Central memory CD4-positive, alpha-beta T cell (primary cell): ENCODE measurements around the gene NFIB.

Source experiments
- DNase-seq: peaks from one replicate; pipeline ENCODE4 v3.0.0; 2022

NFIB gene

GRCh38 chr9:14210428-14210827, 103.5 kb downstream of the NFIB start:
- no peak for DNase-seq

- DNase-seq, result no peak
These were observed 104.3 kb downstream of the NFIB start for GRCh38 chr9:14209399-14210345.

- no peak for DNase-seq
These were observed 106.5 kb downstream of the NFIB start for GRCh38 chr9:14207352-14207995.

GRCh38 chr9:14205463-14205862, 108.5 kb downstream of the NFIB start:
- no peak for DNase-seq

GRCh38 chr9:14203356-14204056, 110.4 kb downstream of the NFIB start:
- DNase-seq, result no peak

- DNase-seq, result no peak
These were observed 115.0 kb downstream of the NFIB start for GRCh38 chr9:14198841-14199455.

- DNase-seq, result no peak
These were observed 115.7 kb downstream of the NFIB start for GRCh38 chr9:14198047-14198840.

GRCh38 chr9:14197325-14197858, 116.5 kb downstream of the NFIB start:
- DNase-seq, result no peak

- no peak for DNase-seq
These were observed 120.5 kb downstream of the NFIB start for GRCh38 chr9:14193328-14193990.

GRCh38 chr9:14192556-14192955, 121.4 kb downstream of the NFIB start:
- DNase-seq, result no peak

GRCh38 chr9:14191512-14191911, 122.4 kb downstream of the NFIB start:
- no peak for DNase-seq

- DNase-seq, result no peak
These were observed 123.7 kb downstream of the NFIB start for GRCh38 chr9:14190240-14190639.

- no peak for DNase-seq
These were observed 124.4 kb downstream of the NFIB start for GRCh38 chr9:14189578-14189977.

GRCh38 chr9:14189146-14189545, 124.8 kb downstream of the NFIB start:
- no peak for DNase-seq

- DNase-seq, result no peak
These were observed 125.4 kb downstream of the NFIB start for GRCh38 chr9:14188538-14188937.

GRCh38 chr9:14188011-14188410, 125.9 kb downstream of the NFIB start:
- no peak for DNase-seq

GRCh38 chr9:14186096-14186495, 127.8 kb downstream of the NFIB start:
- DNase-seq, result no peak

- DNase-seq, result no peak
These were observed 128.9 kb downstream of the NFIB start for GRCh38 chr9:14185016-14185415.

GRCh38 chr9:14183001-14183400, 130.9 kb downstream of the NFIB start:
- DNase-seq, result no peak

- DNase-seq, result no peak
These were observed 132.9 kb downstream of the NFIB start for GRCh38 chr9:14180960-14181537.
